Activated T-cell treated with anti-CD3 and anti-CD28 coated beads, Interleukin-2, amount 50 U/mL, for 72 hours (primary cell): ENCODE measurements around the gene BPTF. TPM values are rescaled to one million over a fixed set of nuclear protein-coding genes. Genes with fewer than 3 reads are reported as not detected.
A peak's percentile ranks its signal among the peaks of the same experiment; 100 is the strongest.
"Not testable (repeated sequence)": the region's sequence is repeated elsewhere in the genome, so short reads cannot be mapped to it uniquely, and the experiment has no call there.

Experiments
- ATAC-seq, 2 donors: fragments of 150-1000 bp; cut with Tn5 transposase; replicated peaks in 1 of 2; 2 replicates each; pipeline ENCODE4 v1.10.0; 2021; ENCODE audit warnings: moderate library complexity in 2 of 2, mild to moderate bottlenecking in 1 of 2
- DNase-seq, 2 donors: peaks; one replicate each; pipeline ENCODE4 v3.0.0; 2021 to 2022; ENCODE audit warnings: mixed read lengths in 1 of 2
- H3K27ac Mint-ChIP-seq: one replicate; pipeline ENCODE4 v1.8.0; 2022; ENCODE audit warnings: mild to moderate bottlenecking, moderate library complexity, mixed read lengths
- H3K27me3 Mint-ChIP-seq: one replicate; pipeline ENCODE4 v1.8.0; 2022; ENCODE audit warnings: low read depth, mixed read lengths
- H3K36me3 Mint-ChIP-seq, 2 donors: one replicate each; pipeline ENCODE4 v1.8.0; 2022; ENCODE audit warnings: mixed read lengths in 2 of 2, mild to moderate bottlenecking in 1 of 2; ENCODE audit not compliant: insufficient read depth in 2 of 2
- H3K4me1 Mint-ChIP-seq: one replicate; pipeline ENCODE4 v1.8.0; 2022; ENCODE audit warnings: low read depth, mixed read lengths
- H3K4me3 Mint-ChIP-seq, 2 donors: one replicate each; pipeline ENCODE4 v1.8.0; 2022; ENCODE audit warnings: mild to moderate bottlenecking in 2 of 2, mixed read lengths in 2 of 2, moderate library complexity in 2 of 2
- H3K9me3 Mint-ChIP-seq, 2 donors: one replicate each; pipeline ENCODE4 v1.8.0; 2022; ENCODE audit warnings: mixed read lengths in 2 of 2
- total RNA-seq, 2 donors: library from RNA; stranded (reverse); gene quantifications; one replicate each; pipeline ENCODE4 v1.2.3, GENCODE V29; 2022

BPTF gene
- total RNA-seq, 2 donors from 2014 or later = 86.9 to 95.1 TPM

- Mint-ChIP-seq H3K36me3 (peaks cover 0 to 11% of the 10 kb centered on the region in 2 donors), H3K27me3 (no peaks in the 10 kb centered on the region), H3K4me3 (no peak overlapping the region), H3K27ac (no peak overlapping the region), H3K9me3 (no peaks in the 10 kb centered on the region), H3K4me1 (no peaks in the 10 kb centered on the region)
- ATAC-seq = no peak
- DNase-seq = no peak
These were observed 145.5 kb downstream of the BPTF start for GRCh38 chr17:67970783-67971182.

DNA sequence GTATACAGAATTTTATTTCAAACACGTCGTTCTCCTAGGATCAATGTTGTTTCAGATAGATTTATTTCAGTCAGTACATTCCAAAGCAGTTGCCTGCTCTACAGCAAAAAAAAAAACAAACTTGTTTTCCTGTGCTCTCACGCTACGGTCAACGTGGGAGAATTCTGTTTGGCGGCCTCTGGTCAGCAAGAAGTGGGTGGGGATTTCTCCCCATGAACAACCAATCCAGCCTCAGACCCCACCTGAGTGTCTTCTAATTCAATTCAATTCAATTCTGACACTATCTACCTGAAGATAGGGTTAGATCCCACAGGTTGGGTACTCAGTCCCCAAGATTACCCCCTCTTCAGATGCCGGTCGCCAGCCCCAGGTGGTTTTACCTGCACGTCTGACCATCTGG is 148.9 kb downstream of the BPTF start:
- no peak for ATAC-seq
- Mint-ChIP-seq H3K36me3 (peaks cover 0 to 3% of the 10 kb centered on the region in 2 donors), H3K4me1 (no peaks in the 10 kb centered on the region), H3K9me3 (no peaks in the 10 kb centered on the region), H3K27me3 (no peaks in the 10 kb centered on the region), H3K4me3 (no peak overlapping the region), H3K27ac (no peak overlapping the region)
- no peak for DNase-seq

GRCh38 chr17:67974598-67975066 is 149.3 kb downstream of the BPTF start:
- no peaks in the 10 kb centered on the region for H3K27me3 Mint-ChIP-seq
- H3K27ac Mint-ChIP-seq = no peak overlapping the region
- DNase-seq = no peak
- no peaks in the 10 kb centered on the region for H3K4me1 Mint-ChIP-seq
- H3K4me3 Mint-ChIP-seq = no peak overlapping the region
- H3K9me3 Mint-ChIP-seq = no peaks in the 10 kb centered on the region
- peaks cover 0 to 3% of the 10 kb centered on the region in 2 donors for H3K36me3 Mint-ChIP-seq
- ATAC-seq = no peak

DNA sequence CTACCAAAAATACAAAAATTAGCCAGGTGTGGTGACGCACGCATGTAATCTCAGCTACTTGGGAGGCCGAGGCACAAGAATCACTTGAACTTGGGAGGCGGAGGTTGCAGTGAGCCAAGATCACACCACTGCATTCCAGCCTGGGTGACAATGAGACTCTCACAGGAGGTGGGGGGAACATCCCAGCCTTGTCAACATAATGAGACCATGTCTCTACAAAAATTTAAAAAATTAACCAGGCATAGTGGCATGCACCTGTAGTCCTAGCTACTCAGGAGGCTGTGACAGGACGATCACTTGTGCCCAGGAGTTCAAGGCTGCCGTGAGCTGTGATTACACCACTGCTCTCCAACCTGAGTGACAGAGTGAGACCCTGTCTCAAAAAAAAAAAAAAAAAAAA is 151.0 kb downstream of the BPTF start:
- not testable (repeated sequence) for H3K4me1 Mint-ChIP-seq, ATAC-seq, H3K36me3 Mint-ChIP-seq, H3K27me3 Mint-ChIP-seq, DNase-seq, H3K4me3 Mint-ChIP-seq, H3K9me3 Mint-ChIP-seq, H3K27ac Mint-ChIP-seq

DNA sequence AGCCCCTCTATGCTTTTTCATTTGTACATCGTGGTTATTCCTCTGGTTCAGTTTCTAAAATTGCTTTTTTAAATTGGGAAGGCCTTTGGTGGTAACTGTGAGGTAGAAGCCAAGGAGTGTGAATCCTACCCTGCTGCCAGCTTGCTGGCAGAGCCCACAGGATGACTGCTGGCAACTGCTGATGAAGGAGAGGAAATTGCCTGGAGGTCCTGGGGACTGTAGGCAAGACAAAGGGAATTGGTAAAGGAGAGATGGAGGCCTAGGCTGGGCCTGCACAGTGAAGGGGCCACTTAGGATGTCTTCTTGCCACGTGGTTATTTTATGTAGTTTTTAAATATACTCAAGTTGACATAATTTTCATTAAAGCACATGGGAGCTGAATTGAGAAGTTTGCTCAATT is 155.2 kb downstream of the BPTF start:
- peaks cover 0 to under 1% of the 10 kb centered on the region in 2 donors for H3K36me3 Mint-ChIP-seq

GRCh38 chr17:67980883-67981282 is 155.6 kb downstream of the BPTF start:
- not testable (repeated sequence) for ATAC-seq, DNase-seq, H3K27ac Mint-ChIP-seq, H3K36me3 Mint-ChIP-seq, H3K4me3 Mint-ChIP-seq, H3K27me3 Mint-ChIP-seq, H3K9me3 Mint-ChIP-seq, H3K4me1 Mint-ChIP-seq

More for the DNA sequence above, 155.2 kb downstream of the BPTF start:
- Mint-ChIP-seq H3K4me3 (no peak overlapping the region), H3K27ac (no peak overlapping the region), H3K9me3 (no peaks in the 10 kb centered on the region), H3K4me1 (no peaks in the 10 kb centered on the region), H3K27me3 (no peaks in the 10 kb centered on the region)
- ATAC-seq (no peak), DNase-seq (no peak)

DNA sequence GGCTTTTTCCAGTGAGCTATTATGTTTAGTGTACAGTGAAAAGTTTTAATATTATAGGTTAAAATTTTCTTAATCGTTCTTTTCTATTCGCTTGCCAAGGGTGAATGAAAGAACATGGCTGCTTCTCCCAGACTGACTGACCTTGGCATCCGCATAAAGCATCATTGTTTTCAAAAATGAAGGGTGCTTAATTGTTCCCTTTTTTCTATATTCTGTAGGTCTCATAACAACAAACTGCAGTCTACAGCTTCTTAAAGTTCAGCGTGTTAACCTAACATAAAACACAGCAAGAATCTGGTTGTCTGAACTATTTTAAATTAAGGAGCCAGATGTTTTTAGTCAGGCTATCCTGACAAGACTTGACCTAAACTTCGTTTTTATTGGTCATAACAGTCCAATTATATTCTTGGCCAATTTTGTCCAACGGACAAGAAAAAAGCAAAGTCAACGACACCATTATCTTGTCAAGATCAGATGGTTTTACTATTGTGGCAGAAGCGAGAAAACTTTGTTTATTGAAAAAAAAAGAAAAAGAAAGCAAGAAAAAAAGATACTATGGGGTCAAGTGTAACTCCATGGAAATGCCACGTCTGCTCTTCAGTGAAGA is 156.8 kb downstream of the BPTF start:
- no peaks in the 10 kb centered on the region for H3K9me3 Mint-ChIP-seq
- no peak for DNase-seq
- H3K27ac Mint-ChIP-seq = no peak overlapping the region
- H3K4me3 Mint-ChIP-seq = no peak overlapping the region
- H3K27me3 Mint-ChIP-seq = no peaks in the 10 kb centered on the region
- no peaks in the 10 kb centered on the region for H3K4me1 Mint-ChIP-seq
- ATAC-seq = no peak
- no peaks in the 10 kb centered on the region for H3K36me3 Mint-ChIP-seq

DNA sequence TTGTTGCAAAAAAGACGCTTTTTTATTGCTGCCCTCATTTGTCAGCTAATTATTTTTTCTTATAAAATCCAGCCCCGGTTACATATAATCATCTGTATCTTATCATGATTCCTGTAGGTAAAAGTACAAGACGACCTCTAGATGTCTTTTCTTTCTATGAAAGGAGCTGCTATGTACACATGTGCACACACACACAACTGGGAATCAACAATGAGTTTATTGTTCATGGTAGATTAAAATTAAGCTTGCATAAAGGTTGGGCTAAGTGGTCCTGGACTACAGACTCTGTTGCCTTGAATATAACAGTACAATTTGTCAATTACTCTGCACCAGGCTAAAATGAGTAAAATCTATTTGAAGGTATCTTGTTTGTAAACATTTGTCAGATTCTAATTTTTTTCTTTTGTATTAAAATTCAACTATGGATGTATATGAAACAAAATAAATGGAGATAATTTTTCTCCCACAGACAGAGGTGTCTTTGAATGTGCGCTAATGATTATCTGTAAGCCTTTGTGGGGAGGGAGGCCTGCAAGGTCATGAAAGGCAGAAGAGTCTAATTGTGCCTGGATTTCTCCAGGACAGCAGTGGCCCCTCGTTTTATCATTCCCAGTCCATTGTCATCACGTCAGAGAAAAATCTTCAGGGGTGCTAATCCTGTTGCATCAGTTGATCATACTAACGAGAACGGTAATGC is 157.5 kb downstream of the BPTF start:
- Mint-ChIP-seq H3K4me3 (no peak overlapping the region), H3K27ac (peak overlapping the region; percentile 17), H3K36me3 (no peaks in the 10 kb centered on the region), H3K9me3 (no peaks in the 10 kb centered on the region), H3K27me3 (no peaks in the 10 kb centered on the region), H3K4me1 (no peaks in the 10 kb centered on the region)
- no peak for DNase-seq
- ATAC-seq = no peak

DNA sequence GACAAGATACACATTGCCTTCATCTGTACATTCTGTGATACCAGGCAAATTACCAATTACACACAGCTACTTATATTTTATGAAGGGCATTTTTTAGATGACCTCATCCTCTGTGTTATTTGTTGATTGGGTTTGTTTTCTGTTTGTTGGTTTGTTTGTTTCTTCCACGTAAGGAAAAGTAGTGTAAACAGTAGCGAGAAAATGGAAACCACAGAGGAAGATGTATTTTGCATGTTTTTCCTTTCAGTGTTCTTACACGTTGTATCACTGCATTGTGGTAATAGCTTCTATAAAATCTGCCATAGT is 158.0 kb downstream of the BPTF start:
- no peak for DNase-seq
- no peaks in the 10 kb centered on the region for H3K9me3 Mint-ChIP-seq
- no peaks in the 10 kb centered on the region for H3K36me3 Mint-ChIP-seq
- no peak overlapping the region for H3K4me3 Mint-ChIP-seq
- H3K27ac Mint-ChIP-seq = no peak overlapping the region
- no peaks in the 10 kb centered on the region for H3K4me1 Mint-ChIP-seq
- H3K27me3 Mint-ChIP-seq = no peaks in the 10 kb centered on the region
- ATAC-seq = no peak

- Mint-ChIP-seq H3K4me3 (no peak overlapping the region), H3K27me3 (peaks cover 12% of the 10 kb centered on the region), H3K9me3 (no peaks in the 10 kb centered on the region), H3K36me3 (peaks cover 5 to 6% of the 10 kb centered on the region in 2 donors), H3K27ac (no peak overlapping the region), H3K4me1 (peaks cover 27% of the 10 kb centered on the region)
- ATAC-seq = no peak
- no peak for DNase-seq
These were observed 165.6 kb downstream of the BPTF start for GRCh38 chr17:67990909-67991308.

GRCh38 chr17:67992548-67993152 is 167.3 kb downstream of the BPTF start:
- H3K9me3 Mint-ChIP-seq = no peaks in the 10 kb centered on the region
- DNase-seq (peak; percentile 10 to 15), ATAC-seq (no peak)
- peak overlapping the region; percentile 77 for H3K27ac Mint-ChIP-seq
- H3K36me3 Mint-ChIP-seq = peaks cover 8 to 13% of the 10 kb centered on the region in 2 donors
- H3K27me3 Mint-ChIP-seq = peaks cover 24% of the 10 kb centered on the region
- peak overlapping the region; percentile 92 to 95 for H3K4me3 Mint-ChIP-seq
- H3K4me1 Mint-ChIP-seq = peaks cover 35% of the 10 kb centered on the region

GRCh38 chr17:67993153-67993997 is 168.1 kb downstream of the BPTF start:
- Mint-ChIP-seq H3K4me1 (peaks cover 35% of the 10 kb centered on the region), H3K4me3 (peak overlapping the region; percentile 92 to 97), H3K36me3 (peaks cover 8 to 13% of the 10 kb centered on the region in 2 donors), H3K9me3 (no peaks in the 10 kb centered on the region), H3K27ac (peak overlapping the region; percentile 77), H3K27me3 (peaks cover 24% of the 10 kb centered on the region)
- peak; percentile 75 to 76 for ATAC-seq
- peak; percentile 79 to 87 for DNase-seq

GRCh38 chr17:67993998-67994361 is 168.7 kb downstream of the BPTF start:
- peak overlapping the region; percentile 89 to 97 for H3K4me3 Mint-ChIP-seq
- H3K36me3 Mint-ChIP-seq = peaks cover 8 to 13% of the 10 kb centered on the region in 2 donors
- H3K9me3 Mint-ChIP-seq = no peaks in the 10 kb centered on the region
- DNase-seq = no peak
- H3K27me3 Mint-ChIP-seq = peaks cover 24% of the 10 kb centered on the region
- peak overlapping the region; percentile 6 for H3K27ac Mint-ChIP-seq
- no peak for ATAC-seq
- H3K4me1 Mint-ChIP-seq = peaks cover 35% of the 10 kb centered on the region
